ENCODE results near the gene CMSS1.

The CMSS1 gene

DNA sequence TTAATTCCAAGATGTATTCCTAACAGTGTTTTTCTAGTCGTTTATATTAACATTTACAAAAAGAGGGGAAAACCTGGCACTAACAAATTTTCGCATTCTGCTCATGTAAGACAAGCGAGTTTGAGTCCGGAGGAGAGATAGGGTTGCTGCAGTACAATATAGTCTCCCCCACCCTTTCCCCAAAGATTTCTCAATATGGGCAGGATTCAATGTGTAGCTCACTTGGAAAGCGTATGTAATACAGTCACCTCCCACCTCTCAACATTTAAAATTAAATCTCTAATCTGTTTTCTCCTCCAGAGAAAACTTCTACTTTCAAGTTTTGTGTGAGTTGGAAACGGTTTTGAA lies 57.9 kb downstream of the CMSS1 start:
- peak; percentile 28 for DNase-seq (ENCODE audit: low spot score)

DNA sequence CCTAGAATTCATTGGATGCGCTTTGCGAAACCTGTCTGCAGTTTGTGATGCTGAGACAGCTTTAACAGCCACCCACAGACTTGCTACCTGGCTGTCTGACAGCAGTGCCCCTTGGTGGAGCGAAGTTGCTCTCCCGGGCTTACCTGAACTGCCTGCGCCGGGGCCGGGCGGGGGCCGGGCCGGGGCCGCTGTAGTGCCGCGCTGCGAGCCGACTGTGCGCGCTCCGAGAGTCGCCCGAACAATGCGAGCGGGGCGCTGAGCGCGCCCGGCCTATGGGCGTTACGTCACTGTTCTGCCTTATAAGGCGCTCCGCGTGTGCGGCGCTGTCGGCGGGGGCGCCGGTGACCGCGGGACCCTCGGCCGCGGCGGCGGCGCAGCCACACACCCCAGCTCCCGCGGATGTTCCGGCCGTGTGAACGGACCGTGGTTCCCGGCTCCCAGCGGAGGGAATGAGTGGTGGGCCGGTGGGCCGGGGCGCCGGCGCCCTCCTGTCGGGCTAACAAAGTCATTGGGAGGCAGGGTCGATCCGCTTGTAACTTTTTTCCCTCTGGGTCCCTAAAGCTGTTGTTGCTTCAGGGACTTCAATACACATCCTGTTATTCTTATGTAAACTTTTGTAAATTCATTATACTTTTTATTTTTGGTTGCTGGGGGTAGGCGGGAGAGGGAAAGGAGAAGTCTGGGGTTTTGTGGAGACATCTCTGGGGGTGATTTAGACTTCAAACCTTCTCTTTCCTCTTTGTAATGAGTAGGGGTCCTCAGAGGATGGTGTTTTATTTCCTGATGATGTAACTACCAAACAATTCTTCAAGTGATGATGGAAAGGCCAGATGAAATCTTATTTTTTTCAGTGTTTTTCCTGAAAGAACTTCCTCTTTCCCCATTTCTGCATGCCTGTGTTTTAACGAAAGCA lies 58.5 kb downstream of the CMSS1 start:
- peak; percentile 60 for DNase-seq (ENCODE audit: low spot score)

DNA sequence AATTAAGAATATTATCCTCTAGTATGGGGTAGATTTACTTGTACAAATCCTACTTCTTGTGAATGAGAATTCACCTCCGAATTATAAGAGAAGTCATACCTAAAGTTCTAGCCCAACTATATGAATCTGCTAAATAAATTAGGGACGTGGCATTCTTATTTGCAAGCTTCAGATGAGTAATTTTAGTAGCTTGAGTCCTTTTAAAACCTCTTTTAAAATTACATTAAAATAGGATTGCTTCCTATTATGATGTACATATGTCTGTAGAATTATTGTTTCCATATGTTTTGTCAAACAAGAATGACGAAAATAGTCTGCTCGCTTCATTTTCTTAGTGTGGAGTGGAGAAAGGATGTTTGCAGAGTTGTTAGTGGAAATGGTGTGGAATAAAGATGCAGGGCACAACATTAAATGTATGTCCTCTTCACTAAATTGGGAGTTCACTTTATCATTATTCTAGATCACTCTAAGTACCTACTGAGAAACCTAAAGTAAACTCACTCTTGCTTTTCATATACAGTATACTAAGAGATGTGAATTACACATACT lies 59.4 kb downstream of the CMSS1 start:
- DNase-seq (ENCODE audit: low spot score) = no peak

DNA sequence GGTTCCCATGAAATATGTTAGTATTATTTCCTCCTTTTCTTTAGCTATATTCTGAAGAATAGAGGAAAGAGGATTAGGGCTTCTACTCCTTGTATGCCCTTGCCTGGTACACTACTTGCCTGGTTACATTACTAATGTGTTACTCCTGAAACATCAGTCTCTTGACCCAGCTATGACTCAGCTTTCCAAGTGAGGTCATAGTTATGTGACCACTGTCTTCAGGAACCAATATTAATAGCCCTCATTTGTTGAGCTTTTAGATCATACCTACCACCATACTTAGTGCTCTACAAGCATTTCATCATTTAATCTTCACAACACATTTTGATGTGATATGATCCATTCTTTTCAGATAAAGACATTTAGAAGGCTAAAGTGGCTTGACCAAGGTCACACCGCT lies 60.3 kb downstream of the CMSS1 start:
- peak; percentile 36 for DNase-seq (ENCODE audit: low spot score)

DNA sequence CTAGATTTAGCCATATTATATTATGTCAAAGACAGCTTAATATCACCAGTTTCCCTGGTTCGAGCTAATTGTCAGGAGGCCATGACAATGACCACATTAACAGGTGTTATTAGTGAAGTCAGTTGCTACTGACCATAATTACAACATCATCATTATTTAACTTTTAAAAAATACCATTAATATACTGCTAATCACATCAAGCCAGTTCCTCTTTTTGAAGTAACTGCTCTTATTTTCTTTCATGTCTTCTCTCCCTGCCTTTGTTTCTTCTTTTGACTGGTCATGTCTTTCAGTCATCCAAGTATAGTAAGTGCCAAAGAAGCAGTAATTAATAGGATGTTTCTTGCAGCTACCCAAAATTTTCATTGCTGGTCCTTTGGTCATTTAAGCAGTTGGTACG lies 61.6 kb downstream of the CMSS1 start:
- DNase-seq (ENCODE audit: low spot score) = no peak

DNA sequence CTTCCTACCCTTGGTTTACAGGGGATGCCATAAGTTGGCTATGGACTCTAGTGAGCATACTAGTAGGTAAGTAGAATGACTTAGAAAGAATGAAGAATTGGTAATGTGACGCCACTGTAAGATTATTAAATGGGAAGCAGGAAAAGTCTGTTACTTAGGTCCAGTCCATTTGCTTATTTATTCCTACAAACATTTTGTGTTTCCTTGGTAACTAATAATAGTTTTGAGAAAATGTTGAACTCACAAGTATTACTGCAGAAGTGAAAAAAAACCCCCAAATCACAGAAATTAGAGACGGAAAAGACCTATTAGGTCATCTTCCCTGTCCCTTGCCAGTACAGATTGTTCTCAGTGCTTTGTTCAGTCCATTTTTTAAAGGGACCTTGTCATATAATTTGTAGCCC lies 63.5 kb downstream of the CMSS1 start:
- DNase-seq (ENCODE audit: low spot score) = no peak

DNA sequence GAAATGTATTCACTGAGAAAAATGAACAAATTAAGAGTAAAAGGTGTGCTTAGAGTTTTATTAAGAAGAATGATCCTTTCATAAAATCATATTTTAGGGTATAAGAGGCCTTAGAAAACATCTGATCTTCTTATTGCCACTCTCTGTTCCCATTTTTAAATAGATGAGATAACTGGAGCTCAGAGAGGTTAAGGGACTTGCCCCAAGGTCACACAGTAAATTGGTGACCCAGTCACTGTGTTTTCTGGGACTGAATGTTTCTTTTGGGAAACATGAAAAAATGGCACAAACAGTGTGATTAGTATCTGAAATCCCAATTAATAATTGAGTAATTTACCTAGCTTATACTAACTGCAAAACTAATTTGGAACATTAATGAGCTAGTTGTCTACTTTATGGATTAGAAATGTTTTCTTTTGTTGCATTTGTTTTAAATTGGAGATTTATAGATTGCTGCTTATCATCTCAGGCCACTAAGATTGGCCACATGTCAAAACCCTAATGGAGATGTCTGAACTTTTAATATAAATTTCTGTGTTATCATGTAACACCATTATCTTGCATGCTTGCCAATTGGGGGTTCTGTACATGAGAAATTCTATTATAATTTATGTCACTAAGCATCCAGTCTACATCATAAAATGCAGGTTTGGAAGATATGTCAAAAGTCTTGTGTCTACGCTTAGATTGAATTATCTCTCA lies 64.9 kb downstream of the CMSS1 start:
- DNase-seq (ENCODE audit: low spot score) = no peak

DNA sequence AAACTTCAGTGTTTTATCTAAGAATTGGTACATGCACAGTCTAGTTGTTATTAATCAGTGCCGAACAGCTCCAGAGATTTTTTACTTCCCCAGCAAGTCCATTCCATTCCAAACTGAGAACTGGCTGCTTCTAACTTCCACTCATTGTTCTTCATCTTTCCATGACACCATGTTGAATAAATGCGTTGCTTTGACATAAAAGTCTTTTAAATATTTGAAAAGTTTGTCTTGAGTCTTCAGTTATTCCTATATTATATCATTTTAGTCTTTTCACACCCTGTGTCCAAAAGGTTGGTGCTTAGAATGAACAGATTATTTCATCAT lies 65.4 kb downstream of the CMSS1 start:
- no peak for DNase-seq (ENCODE audit: low spot score)

DNA sequence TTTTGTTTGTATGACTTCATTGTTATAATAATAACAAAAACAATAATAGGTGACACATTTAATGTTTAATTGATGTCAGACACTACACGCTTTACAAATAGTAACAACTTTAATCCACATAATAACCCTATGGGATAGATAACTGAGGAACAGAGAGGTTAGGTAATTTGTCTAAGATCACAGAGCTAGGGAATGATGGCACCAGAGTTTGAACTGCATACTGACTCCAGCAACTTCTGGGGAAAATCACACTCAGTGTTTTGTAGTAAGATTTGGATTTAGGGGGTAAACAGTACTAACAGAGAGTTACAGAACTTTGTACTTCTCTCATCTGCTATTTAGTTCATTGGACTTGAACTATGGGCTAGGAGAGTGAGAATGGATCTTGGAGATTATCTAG lies 66.0 kb downstream of the CMSS1 start:
- DNase-seq (ENCODE audit: low spot score) = no peak

DNA sequence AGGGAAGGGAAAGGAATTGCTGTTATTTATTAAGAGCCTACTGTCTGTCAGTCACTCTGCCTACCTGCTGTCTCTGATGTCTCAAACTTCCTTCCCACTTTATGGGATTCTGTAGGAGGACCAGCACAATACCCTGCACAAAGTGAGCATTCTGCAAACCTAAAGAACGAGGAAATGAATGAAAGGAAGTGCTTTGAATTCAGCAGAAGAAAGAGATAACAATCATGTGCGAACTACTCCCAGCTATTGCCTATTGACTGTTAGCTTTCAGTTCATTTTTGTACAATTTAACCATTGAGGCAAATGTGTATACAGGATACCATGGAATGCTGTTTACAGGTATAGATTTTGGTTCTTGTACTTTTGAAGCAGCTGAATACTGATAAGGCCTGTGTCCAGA lies 66.8 kb downstream of the CMSS1 start:
- DNase-seq (ENCODE audit: low spot score) = no peak

DNA sequence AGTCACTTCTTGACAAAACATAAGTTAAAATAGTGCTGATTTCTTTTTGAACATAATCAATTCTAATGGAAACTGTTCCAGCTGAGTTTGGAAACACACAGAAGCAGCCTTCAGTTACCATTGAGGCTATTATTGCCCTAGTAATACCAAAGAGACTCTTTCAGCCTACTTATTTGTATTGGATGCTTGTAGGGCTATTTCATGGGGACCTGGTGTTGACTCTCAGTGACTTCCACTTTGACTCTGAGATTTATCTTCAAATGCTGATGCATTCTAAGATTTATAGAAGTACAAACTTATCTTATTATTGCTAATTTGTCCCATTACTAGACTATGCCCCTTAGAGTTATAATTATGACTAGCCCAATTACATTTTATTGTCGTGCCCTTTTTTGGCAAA lies 67.4 kb downstream of the CMSS1 start:
- no peak for DNase-seq (ENCODE audit: low spot score)

DNA sequence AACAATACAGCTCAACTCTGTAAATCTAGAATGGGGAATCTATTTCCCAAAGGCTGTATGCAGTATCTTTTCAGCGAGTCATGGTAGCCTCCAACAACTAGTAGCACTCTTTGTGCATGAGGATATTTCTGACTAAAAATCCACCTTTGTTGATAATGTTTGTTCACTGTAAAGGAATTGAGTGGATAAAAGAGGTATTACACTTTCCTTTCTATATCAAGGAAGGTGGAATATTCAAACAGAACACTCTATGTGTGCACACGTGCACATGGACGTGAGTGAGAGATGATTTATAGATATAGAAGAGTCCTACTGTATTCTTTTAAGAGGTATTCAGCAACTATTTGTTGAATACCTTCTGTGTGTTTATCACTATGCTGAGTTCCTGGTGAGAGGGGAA lies 68.2 kb downstream of the CMSS1 start:
- DNase-seq (ENCODE audit: low spot score) = no peak

DNA sequence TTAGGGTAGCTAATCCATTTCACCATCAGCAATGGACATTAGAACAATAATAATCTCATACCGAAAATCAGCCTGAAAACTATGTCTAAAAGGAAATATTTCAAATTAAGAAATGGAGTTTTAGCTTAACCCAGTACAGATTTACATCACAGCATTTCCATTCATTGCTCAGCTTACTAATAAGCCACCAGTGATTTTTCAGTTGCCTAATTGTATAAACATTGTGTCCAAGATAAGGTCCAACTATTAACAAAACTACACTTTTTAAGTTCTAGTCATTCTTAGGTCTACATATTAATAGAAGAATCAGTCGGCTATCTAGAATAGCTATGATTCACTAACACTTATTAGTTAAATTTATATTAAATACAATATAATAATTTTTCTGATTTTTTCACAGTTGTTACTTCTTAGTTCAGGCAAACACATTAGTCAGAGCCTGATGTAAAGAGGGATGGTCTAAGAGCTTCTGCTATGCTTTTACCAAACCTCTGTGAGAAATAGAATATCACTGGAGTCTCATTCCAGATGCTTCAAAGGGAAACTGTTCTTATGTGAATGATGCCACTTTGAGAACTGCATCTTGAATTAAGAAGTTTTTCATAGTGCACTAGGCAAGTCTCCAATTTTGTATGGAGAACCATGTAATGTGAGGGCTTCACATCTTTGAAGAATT lies 74.1 kb downstream of the CMSS1 start:
- DNase-seq (ENCODE audit: low spot score) = no peak

DNA sequence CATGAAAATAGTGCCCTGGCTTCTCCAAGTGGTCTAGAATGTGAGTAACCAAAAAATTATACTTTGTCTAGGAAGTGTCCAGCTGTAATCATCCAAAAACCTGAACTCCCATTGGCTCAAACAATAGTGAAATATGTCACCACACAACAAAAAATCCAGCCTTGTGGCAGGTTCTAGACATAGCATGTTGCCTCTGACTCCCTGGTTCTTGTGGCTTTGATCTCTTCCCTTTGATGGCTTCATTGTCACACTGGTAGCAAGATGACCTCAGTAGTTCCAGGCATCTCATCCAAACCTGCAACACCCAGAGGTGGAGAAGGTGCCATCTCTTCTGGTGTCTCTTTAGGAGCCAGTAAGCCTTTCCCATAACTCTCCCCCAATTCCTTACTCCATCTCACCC lies 74.7 kb downstream of the CMSS1 start:
- peak; percentile 25 for DNase-seq (ENCODE audit: low spot score)

DNA sequence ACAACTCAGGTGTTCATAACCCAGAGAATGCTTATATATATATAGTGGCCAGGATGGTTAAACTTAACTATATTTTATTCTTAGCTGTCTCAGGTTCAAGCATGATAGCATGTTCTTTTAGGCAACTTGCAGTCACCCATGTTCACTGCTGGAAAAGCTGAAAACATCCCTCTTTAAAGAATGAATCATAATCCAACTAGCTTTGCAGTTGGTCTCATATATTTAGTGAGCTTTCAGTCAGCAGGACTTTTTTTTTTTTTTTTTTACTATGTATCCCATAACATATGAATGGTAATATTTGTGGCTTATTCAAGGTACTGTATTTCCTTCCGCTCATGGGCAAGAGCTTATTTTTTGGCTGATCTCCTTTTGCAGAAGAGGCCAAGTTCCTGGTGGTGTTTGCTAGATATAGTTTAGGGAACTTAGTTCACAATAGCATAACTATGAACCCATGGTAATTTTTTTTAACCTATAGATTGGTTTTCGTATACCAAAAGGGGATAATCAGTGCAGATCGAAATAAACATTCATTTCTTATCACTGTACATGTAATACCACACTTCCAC lies 77.6 kb downstream of the CMSS1 start:
- no peak for DNase-seq (ENCODE audit: low spot score)

DNA sequence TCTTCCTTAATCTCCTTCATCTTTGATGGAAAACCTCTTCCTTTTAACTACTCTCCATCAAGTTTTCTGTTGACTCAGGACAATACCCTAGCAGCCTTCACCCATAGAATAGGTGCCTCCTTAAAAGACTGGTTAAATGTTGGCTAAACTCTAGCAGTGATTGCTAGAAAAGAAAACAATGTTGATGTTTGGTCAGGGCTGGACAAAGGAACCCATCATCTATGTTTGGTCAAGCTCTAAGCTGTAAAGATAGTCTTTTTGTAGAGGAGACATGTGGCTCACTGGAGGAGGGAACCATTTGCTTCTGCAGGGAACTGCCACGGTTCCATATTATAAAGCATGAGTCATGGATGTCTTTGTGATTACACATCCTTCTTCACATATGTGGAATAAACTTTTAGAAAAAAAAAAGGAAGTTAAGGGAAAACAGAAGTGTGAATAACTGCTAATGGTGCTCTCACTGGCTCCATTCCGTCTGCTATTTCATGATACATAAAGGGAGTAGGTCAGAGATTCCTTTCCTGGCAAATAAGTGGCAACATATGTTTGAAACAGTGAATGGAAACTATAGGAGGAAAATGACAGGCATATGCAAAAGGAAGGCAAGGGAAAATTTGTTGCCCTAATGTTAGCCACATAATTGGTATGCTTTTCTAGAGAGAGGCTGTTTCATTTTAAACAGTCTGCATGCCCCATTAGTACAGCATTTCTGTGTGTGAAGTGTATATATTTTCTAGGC lies 78.2 kb downstream of the CMSS1 start:
- peak; percentile 55 for DNase-seq (ENCODE audit: low spot score)

DNA sequence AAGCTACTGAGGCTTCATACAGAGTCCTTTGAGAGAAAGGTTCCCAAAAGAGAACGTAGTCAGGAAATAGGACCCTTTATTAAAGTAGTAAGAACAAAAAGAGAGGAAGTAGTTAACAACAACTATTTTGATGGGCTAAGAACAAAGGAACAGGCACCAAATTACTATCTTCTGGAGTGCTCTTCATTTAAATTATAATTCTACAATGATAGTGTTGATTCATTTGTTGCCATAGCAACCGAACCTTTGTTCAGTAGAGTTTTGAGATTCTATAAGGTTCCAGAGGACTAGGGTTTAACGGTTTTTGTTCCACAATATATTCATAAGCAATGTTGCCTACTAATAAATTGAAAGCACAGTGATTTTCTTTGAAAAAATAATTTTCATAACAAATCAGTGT lies 78.8 kb downstream of the CMSS1 start:
- no peak for DNase-seq (ENCODE audit: low spot score)

DNA sequence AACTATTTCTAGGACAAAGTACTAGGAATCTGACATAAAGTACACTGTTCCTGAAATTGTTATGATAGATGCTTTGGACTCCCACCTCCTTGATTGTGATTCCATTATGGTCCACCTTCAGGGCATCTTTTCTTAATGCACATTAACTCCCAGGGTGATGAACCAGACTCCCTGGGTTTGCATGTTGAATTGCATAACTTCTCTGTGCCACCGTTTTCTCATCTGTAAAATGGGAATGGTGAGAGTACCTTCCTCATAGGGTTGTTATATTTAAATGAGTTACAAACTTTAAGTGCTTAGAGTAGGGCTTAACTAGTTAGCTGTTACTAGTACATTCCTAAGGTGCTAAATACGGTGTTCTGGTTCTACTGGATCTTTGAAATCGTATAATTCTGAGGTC lies 81.9 kb downstream of the CMSS1 start:
- no peak for DNase-seq (ENCODE audit: low spot score)

DNA sequence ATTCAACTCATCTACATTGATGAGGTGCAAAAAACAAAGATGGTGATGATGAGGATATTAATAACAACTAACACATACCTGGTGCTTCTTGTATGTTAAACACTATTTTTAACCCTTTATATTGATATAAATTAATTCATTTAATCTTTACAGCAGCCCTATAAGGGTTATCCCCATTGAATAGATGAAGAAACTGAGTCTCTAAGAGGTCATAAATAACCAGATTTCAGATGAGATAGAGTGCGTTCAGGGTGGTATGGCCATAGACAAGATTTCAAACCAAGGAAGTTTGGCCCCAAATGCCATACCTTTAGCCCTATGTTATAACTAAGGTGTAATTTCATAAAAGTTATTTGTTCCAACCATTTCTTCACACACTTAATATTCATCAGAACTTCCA lies 82.6 kb downstream of the CMSS1 start:
- no peak for DNase-seq (ENCODE audit: low spot score)

DNA sequence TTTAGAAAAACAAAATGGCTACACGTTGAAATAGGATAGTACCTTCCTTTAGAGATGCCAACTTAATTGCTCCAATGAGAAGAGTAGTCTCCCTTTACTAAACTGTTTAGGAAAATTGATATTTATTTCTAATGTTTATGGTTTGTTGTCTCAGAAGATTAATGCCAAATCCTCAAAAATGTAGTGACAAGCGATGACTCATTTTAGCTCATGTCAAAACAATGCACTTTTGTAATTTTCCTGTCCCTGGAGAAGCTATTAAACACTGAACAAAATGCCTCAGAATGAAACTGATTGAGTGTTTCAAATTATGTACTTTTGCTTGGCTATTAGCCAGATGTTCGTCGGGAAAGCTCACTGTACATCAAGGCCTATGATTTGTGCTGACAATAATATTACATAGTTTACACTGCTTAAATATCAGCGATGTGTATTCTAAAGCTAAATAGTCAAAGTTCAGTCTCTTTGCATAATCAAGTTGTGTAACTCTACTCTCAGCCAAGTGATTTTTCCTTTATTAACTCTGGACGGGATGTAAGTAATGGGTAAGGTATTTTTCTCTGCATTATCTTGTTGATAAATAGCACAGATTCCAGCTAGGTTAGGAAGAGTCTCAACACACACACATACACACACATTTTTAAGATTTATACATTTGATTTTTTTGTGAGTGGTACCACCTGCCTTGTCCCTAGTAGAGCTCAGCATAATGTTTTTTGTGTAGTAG lies 83.7 kb downstream of the CMSS1 start:
- peak; percentile 39 for DNase-seq (ENCODE audit: low spot score)

DNA sequence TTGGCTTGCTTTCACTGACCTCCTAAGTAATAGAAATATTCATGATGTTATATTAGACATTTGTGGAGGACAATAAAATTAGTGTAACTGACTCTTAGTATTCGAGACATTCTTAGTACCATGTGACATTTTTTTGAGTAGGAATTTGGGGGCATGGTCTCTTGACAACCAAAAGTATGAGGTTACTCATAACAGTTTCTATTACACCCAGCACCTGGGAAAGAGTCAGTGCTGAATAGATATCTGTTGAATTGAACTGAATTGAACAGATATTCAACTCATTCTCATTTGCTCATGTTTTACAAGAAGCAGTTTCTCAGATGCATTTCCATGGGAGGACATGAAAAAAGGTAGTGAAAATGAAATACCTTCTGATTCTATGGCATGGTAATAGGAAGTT lies 84.4 kb downstream of the CMSS1 start:
- DNase-seq (ENCODE audit: low spot score) = no peak

Data from SW480 (cell line).